H1 (cell line): ENCODE data around the gene GPR135. TPM values are rescaled to one million over a fixed set of nuclear protein-coding genes. Genes with fewer than 3 reads are reported as not detected.

ENCODE experiments used
- TEAD4 ChIP-seq: IDR thresholded peaks from 2 replicates; pipeline ENCODE4 v1.6.1; 2012; ENCODE audit warnings: low read depth, low read length, inconsistent platforms, mixed read lengths
- polyA plus RNA-seq, 7 experiments: library from polyadenylated mRNA; depleted of rRNA in 3 of 7; stranded (reverse) in 5 of 7; unstranded in 2 of 7; fragments of >200 nt in 5 of 7; fragments of 200-250 nt in 2 of 7; gene quantifications; 1 replicate in 5 of 7; 2 replicates in 1 of 7; 4 replicates in 1 of 7; pipeline versions ENCODE4 v1.2.1 to v1.2.3, GENCODE V29; 2011 to 2013; ENCODE audit warnings: missing spikeins in 2 of 7, mixed read lengths in 2 of 7
- total RNA-seq: library from RNA; stranded (reverse); fragmentation: NEBNext Ultra II Directional; extraction: Animal tissue kit (Norgen Biotek cat#: 25700); gene quantifications from 2 replicates; pipeline ENCODE4 v1.2.1, GENCODE V29; 2021
- TF ChIP-seq, protein P1 (sequence below): fragments of 300-600 bp; sonication (generic); IDR thresholded peaks from 2 replicates; pipeline ENCODE4 v1.7.1; 2012; ENCODE audit warnings: low read length, moderate library complexity, mild to moderate bottlenecking, inconsistent platforms; ENCODE audit not compliant: insufficient replicate concordance
- TF ChIP-seq, protein P2 (sequence below): IDR thresholded peaks from 2 replicates; pipeline ENCODE4 v1.6.1; 2012; ENCODE audit warnings: inconsistent platforms

The GPR135 gene
- total and polyA plus RNA-seq, 2 of the 8 experiments (the other 6 are each of a cell fraction or from before 2014, with no cell fraction given) = 0.48 to 1.1 TPM

DNA sequence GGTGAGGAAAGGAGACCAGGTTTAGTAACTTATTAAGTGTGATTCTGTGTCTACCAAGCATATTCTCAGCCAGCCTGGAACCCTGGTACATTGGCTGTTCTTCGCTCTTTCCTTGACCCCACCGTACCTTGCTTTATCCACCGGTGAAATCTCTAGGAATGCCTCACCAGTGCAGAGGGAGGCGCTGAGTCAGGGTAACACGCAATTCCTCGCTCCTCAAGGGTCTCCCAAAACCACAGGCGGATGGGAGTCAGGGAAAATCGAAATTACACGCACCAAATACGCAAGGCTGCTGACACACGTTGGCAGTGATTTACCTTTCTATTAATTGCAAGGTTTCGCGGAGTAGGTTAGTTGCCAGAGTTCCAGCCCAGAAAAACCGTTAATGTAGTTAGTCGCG, 18.2 kb upstream of the GPR135 start (continued):
- TF ChIP-seq TEAD4 = no peak
- TF ChIP-seq, protein P1, sequence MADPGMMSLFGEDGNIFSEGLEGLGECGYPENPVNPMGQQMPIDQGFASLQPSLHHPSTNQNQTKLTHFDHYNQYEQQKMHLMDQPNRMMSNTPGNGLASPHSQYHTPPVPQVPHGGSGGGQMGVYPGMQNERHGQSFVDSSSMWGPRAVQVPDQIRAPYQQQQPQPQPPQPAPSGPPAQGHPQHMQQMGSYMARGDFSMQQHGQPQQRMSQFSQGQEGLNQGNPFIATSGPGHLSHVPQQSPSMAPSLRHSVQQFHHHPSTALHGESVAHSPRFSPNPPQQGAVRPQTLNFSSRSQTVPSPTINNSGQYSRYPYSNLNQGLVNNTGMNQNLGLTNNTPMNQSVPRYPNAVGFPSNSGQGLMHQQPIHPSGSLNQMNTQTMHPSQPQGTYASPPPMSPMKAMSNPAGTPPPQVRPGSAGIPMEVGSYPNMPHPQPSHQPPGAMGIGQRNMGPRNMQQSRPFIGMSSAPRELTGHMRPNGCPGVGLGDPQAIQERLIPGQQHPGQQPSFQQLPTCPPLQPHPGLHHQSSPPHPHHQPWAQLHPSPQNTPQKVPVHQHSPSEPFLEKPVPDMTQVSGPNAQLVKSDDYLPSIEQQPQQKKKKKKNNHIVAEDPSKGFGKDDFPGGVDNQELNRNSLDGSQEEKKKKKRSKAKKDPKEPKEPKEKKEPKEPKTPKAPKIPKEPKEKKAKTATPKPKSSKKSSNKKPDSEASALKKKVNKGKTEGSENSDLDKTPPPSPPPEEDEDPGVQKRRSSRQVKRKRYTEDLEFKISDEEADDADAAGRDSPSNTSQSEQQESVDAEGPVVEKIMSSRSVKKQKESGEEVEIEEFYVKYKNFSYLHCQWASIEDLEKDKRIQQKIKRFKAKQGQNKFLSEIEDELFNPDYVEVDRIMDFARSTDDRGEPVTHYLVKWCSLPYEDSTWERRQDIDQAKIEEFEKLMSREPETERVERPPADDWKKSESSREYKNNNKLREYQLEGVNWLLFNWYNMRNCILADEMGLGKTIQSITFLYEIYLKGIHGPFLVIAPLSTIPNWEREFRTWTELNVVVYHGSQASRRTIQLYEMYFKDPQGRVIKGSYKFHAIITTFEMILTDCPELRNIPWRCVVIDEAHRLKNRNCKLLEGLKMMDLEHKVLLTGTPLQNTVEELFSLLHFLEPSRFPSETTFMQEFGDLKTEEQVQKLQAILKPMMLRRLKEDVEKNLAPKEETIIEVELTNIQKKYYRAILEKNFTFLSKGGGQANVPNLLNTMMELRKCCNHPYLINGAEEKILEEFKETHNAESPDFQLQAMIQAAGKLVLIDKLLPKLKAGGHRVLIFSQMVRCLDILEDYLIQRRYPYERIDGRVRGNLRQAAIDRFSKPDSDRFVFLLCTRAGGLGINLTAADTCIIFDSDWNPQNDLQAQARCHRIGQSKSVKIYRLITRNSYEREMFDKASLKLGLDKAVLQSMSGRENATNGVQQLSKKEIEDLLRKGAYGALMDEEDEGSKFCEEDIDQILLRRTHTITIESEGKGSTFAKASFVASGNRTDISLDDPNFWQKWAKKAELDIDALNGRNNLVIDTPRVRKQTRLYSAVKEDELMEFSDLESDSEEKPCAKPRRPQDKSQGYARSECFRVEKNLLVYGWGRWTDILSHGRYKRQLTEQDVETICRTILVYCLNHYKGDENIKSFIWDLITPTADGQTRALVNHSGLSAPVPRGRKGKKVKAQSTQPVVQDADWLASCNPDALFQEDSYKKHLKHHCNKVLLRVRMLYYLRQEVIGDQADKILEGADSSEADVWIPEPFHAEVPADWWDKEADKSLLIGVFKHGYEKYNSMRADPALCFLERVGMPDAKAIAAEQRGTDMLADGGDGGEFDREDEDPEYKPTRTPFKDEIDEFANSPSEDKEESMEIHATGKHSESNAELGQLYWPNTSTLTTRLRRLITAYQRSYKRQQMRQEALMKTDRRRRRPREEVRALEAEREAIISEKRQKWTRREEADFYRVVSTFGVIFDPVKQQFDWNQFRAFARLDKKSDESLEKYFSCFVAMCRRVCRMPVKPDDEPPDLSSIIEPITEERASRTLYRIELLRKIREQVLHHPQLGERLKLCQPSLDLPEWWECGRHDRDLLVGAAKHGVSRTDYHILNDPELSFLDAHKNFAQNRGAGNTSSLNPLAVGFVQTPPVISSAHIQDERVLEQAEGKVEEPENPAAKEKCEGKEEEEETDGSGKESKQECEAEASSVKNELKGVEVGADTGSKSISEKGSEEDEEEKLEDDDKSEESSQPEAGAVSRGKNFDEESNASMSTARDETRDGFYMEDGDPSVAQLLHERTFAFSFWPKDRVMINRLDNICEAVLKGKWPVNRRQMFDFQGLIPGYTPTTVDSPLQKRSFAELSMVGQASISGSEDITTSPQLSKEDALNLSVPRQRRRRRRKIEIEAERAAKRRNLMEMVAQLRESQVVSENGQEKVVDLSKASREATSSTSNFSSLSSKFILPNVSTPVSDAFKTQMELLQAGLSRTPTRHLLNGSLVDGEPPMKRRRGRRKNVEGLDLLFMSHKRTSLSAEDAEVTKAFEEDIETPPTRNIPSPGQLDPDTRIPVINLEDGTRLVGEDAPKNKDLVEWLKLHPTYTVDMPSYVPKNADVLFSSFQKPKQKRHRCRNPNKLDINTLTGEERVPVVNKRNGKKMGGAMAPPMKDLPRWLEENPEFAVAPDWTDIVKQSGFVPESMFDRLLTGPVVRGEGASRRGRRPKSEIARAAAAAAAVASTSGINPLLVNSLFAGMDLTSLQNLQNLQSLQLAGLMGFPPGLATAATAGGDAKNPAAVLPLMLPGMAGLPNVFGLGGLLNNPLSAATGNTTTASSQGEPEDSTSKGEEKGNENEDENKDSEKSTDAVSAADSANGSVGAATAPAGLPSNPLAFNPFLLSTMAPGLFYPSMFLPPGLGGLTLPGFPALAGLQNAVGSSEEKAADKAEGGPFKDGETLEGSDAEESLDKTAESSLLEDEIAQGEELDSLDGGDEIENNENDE = no peak
- TF ChIP-seq, protein P2, sequence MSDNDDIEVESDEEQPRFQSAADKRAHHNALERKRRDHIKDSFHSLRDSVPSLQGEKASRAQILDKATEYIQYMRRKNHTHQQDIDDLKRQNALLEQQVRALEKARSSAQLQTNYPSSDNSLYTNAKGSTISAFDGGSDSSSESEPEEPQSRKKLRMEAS = no peak
